ENCODE data around the gene TNIK.
A peak's percentile ranks its signal among the peaks of the same experiment; 100 is the strongest.

Gene TNIK

DNA sequence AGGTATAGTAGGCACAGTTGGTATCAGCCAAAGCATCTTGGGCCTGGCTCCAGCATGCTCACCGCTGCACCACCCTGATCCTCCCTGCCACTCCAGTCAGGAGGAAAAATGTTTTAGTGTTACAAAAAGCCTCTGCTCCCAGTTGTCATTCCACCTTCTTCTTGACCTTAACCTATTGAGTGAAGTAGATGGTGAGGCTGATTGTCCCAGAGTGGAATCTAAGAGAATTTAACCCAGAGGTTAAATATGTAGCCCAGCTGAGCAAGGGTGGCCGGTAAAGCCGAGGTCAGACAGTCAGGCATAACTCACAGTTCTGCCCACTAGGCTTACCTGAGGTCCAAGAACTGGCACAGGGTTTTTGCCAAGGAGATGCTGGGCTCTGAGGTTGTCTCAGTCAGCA, 30.7 kb upstream of the TNIK start:
- Histone ChIP-seq H3K9me2 (replicated peaks; ENCODE audit: low read depth, low read length) (peaks cover 4% of the 10 kb centered on the region; the same call in 1 of the 2 replicates), H4K20me1 (ENCODE audit: insufficient read depth, low read length, poor library complexity, severe bottlenecking) (no peaks in the 10 kb centered on the region), H3K36me3 (ENCODE audit: insufficient read depth, low read length) (no peaks in the 10 kb centered on the region), H3K9me3 (ENCODE audit: insufficient read depth, low read depth, low read length) (no peaks in the 10 kb centered on the region), H3K79me2 (ENCODE audit: insufficient read depth, low read length) (no peaks in the 10 kb centered on the region), H3K4me3 (ENCODE audit: low read length, poor library complexity, severe bottlenecking) (no peak overlapping the region), H3F3A (ENCODE audit: low read depth) (no peaks in the 10 kb centered on the region; the same call in 1 of the 2 replicates), H2AFZ (ENCODE audit: low read length) (peak overlapping the region; percentile 82; the same call in 1 of the 2 replicates), H3K27me3 (ENCODE audit: insufficient read depth, low read length, poor library complexity, severe bottlenecking) (no peaks in the 10 kb centered on the region), H3K4me2 (ENCODE audit: low read depth, low read length, poor library complexity, severe bottlenecking) (no peak overlapping the region), H3K9ac (ENCODE audit: low read depth, low read length, poor library complexity, severe bottlenecking) (no peak overlapping the region), H3K4me1 (ENCODE audit: insufficient read depth, low read length, poor library complexity, severe bottlenecking) (peaks cover 31% of the 10 kb centered on the region)
- no peak for TF ChIP-seq EZH2phosphoT487 (IDR thresholded peaks at IDR 0.05; ENCODE audit: borderline replicate concordance)
- TF ChIP-seq, protein P1, sequence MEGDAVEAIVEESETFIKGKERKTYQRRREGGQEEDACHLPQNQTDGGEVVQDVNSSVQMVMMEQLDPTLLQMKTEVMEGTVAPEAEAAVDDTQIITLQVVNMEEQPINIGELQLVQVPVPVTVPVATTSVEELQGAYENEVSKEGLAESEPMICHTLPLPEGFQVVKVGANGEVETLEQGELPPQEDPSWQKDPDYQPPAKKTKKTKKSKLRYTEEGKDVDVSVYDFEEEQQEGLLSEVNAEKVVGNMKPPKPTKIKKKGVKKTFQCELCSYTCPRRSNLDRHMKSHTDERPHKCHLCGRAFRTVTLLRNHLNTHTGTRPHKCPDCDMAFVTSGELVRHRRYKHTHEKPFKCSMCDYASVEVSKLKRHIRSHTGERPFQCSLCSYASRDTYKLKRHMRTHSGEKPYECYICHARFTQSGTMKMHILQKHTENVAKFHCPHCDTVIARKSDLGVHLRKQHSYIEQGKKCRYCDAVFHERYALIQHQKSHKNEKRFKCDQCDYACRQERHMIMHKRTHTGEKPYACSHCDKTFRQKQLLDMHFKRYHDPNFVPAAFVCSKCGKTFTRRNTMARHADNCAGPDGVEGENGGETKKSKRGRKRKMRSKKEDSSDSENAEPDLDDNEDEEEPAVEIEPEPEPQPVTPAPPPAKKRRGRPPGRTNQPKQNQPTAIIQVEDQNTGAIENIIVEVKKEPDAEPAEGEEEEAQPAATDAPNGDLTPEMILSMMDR (conservative IDR thresholded peaks at IDR 0.05; ENCODE audit: low read length) = no peak

DNA sequence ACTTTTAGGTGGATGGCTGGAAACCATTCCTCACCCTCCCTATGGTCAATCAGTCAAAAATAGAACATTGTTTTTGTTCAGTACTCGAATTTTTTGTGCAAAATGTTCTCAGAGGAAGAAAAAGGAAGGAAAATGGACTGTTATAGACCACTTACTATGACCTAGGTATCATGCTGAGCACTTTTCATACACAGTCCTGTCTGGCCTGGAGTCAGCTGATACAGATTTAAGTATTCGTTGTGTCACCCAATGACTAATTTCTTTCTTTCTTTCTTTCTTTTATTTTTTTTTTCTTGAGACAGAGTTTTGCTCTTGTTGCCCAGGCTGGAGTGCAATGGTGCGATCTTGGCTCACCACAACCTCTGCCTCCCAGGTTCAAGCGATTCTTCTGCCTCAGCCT, 29.1 kb upstream of the TNIK start:
- Histone ChIP-seq H3K36me3 (ENCODE audit: insufficient read depth, low read length) (no peaks in the 10 kb centered on the region), H3K4me3 (ENCODE audit: low read length, poor library complexity, severe bottlenecking) (no peak overlapping the region), H3K79me2 (ENCODE audit: insufficient read depth, low read length) (no peaks in the 10 kb centered on the region), H2AFZ (ENCODE audit: low read length) (no peak overlapping the region), H3K9ac (ENCODE audit: low read depth, low read length, poor library complexity, severe bottlenecking) (no peak overlapping the region), H3K9me3 (ENCODE audit: insufficient read depth, low read depth, low read length) (no peaks in the 10 kb centered on the region), H3K4me2 (ENCODE audit: low read depth, low read length, poor library complexity, severe bottlenecking) (no peak overlapping the region), H3K4me1 (ENCODE audit: insufficient read depth, low read length, poor library complexity, severe bottlenecking) (peaks cover 18% of the 10 kb centered on the region), H3K27me3 (ENCODE audit: insufficient read depth, low read length, poor library complexity, severe bottlenecking) (no peaks in the 10 kb centered on the region), H3F3A (ENCODE audit: low read depth) (no peaks in the 10 kb centered on the region), H4K20me1 (ENCODE audit: insufficient read depth, low read length, poor library complexity, severe bottlenecking) (no peaks in the 10 kb centered on the region), H3K9me2 (replicated peaks; ENCODE audit: low read depth, low read length) (peaks cover 4% of the 10 kb centered on the region; the same call in 1 of the 2 replicates)
- TF ChIP-seq, protein P1 (conservative IDR thresholded peaks at IDR 0.05; ENCODE audit: low read length) = no peak
- TF ChIP-seq EZH2phosphoT487 (IDR thresholded peaks at IDR 0.05; ENCODE audit: borderline replicate concordance) = no peak

- TF ChIP-seq, protein P1 (conservative IDR thresholded peaks at IDR 0.05; ENCODE audit: low read length) = no peak
- TF ChIP-seq EZH2phosphoT487 (IDR thresholded peaks at IDR 0.05; ENCODE audit: borderline replicate concordance) = no peak
Measured at GRCh38 chr3:171488479-171488878, 28.3 kb upstream of the TNIK start.

More at GRCh38 chr3:171488479-171488878, 28.3 kb upstream of the TNIK start:
- H4K20me1 ChIP-seq (ENCODE audit: insufficient read depth, low read length, poor library complexity, severe bottlenecking) = no peaks in the 10 kb centered on the region
- no peak overlapping the region for H3K9ac ChIP-seq (ENCODE audit: low read depth, low read length, poor library complexity, severe bottlenecking)
- H3K4me2 ChIP-seq (ENCODE audit: low read depth, low read length, poor library complexity, severe bottlenecking) = no peak overlapping the region
- H3K9me3 ChIP-seq (ENCODE audit: insufficient read depth, low read depth, low read length) = no peaks in the 10 kb centered on the region
- H3K27me3 ChIP-seq (ENCODE audit: insufficient read depth, low read length, poor library complexity, severe bottlenecking) = no peaks in the 10 kb centered on the region
- H2AFZ ChIP-seq (ENCODE audit: low read length) = no peak overlapping the region
- H3K4me1 ChIP-seq (ENCODE audit: insufficient read depth, low read length, poor library complexity, severe bottlenecking) = peaks cover 9% of the 10 kb centered on the region
- no peaks in the 10 kb centered on the region for H3K9me2 ChIP-seq (replicated peaks; ENCODE audit: low read depth, low read length)
- H3K36me3 ChIP-seq (ENCODE audit: insufficient read depth, low read length) = no peaks in the 10 kb centered on the region
- H3K4me3 ChIP-seq (ENCODE audit: low read length, poor library complexity, severe bottlenecking) = no peak overlapping the region
- no peaks in the 10 kb centered on the region for H3F3A ChIP-seq (ENCODE audit: low read depth)
- no peaks in the 10 kb centered on the region for H3K79me2 ChIP-seq (ENCODE audit: insufficient read depth, low read length)

All from Loucy (cell line).